SH-SY5Y (cell line): ENCODE data around the gene PAQR8.

Source experiments
- GATA2 ChIP-seq: IDR thresholded peaks from 2 replicates; pipeline ENCODE4 v1.6.1; 2011; ENCODE audit warnings: mild to moderate bottlenecking, low read depth, low read length
- GATA3 ChIP-seq: IDR thresholded peaks from 2 replicates; pipeline ENCODE4 v1.6.1; 2011; ENCODE audit warnings: low read depth, mild to moderate bottlenecking, low read length, moderate library complexity

GRCh38 chr6:52381249-52381648 is 19.3 kb downstream of the PAQR8 start:
- TF ChIP-seq GATA3 (no peak), GATA2 (no peak)
